ENCODE measurements around the gene ICAM4.
A peak's percentile ranks its signal among the peaks of the same experiment; 100 is the strongest.

Gene ICAM4

DNA sequence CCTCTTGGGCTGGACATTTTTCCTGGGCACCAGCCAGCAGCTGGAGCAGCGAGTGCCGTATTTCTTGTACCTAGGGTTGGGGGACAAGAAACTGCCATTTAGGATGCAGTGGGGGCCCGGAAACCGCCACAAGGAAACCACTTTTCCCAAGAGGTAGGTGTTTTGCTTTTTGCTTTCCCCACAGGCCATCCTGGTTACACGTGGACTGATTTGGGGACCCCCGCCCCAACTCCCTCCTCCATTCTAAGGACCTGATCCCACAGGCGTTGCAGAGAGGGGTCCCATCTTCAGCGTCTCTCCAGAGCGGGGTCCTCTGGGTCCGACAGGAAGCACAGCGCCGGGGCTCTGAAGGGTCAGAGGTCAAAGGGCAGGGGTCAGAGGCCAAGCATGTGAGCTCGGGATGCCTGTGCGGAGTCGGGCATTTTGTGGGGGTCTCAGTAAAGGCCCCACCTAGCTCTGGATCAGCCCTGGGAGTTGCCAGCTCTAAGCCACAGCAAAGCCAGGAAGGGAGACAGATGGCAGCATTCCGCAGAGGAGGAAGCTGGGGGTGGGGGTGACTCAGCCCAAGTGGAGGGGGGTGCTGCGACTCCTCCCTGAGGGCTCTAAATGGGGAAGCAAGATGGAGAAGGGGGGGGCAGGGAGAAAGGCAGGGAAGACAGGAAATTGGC is 18.5 kb downstream of the ICAM4 start:
- TF ChIP-seq, protein P1, sequence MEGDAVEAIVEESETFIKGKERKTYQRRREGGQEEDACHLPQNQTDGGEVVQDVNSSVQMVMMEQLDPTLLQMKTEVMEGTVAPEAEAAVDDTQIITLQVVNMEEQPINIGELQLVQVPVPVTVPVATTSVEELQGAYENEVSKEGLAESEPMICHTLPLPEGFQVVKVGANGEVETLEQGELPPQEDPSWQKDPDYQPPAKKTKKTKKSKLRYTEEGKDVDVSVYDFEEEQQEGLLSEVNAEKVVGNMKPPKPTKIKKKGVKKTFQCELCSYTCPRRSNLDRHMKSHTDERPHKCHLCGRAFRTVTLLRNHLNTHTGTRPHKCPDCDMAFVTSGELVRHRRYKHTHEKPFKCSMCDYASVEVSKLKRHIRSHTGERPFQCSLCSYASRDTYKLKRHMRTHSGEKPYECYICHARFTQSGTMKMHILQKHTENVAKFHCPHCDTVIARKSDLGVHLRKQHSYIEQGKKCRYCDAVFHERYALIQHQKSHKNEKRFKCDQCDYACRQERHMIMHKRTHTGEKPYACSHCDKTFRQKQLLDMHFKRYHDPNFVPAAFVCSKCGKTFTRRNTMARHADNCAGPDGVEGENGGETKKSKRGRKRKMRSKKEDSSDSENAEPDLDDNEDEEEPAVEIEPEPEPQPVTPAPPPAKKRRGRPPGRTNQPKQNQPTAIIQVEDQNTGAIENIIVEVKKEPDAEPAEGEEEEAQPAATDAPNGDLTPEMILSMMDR (IDR thresholded peaks at IDR 0.05; ENCODE audit: low read depth, low read length), result no peak
- in situ Hi-C loops (cut with HindIII; ENCODE audit: low sequenced_read_pairs), result no loop called here
- no peak for DNase-seq (ENCODE audit: low read depth, low spot score)
- H3K4me3 ChIP-seq (ENCODE audit: low read depth, low read length), result no peak overlapping the region

- in situ Hi-C loops (cut with HindIII; ENCODE audit: low sequenced_read_pairs), result no loop called here
- DNase-seq (ENCODE audit: low read depth, low spot score), result no peak
- H3K4me3 ChIP-seq (ENCODE audit: low read depth, low read length), result no peak overlapping the region
- TF ChIP-seq, protein P1 (IDR thresholded peaks at IDR 0.05; ENCODE audit: low read depth, low read length), result no peak
Observed at GRCh38 chr19:10306327-10306726, 19.6 kb downstream of the ICAM4 start.

DNA sequence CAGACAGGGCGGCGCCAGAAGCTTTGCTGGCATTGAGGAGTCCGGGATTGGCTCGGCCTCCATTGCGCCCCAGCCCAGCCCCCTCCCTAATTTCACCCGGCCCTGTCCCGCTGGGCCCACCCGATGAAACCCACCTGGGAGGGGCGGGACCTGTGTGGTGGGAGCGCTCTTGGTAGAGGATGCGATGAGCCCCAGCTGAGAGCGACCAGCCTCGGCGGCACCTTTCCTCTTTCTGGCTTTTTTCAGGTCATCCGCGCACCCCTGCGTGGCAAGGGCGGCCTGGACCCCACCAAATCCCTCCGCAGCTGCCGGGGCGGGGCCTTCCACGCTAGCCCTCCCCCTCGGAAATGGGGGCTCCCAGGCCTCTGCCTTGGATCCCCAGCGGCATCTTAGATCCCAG is 22.7 kb downstream of the ICAM4 start, which contains the start of gene ZGLP1:
Gene ZGLP1 (minus strand): TSS at position 393 of the 400 bp plus-strand sequence.
- H3K4me3 ChIP-seq (ENCODE audit: low read depth, low read length), result no peak within 1 kb of the TSS
- TF ChIP-seq, protein P1 (IDR thresholded peaks at IDR 0.05; ENCODE audit: low read depth, low read length), result no peak
- in situ Hi-C loops (cut with HindIII; ENCODE audit: low sequenced_read_pairs), result no loop called here
- DNase-seq (ENCODE audit: low read depth, low spot score), result no peak

GRCh38 chr19:10315335-10316214 is 28.8 kb downstream of the ICAM4 start, which contains the start of gene FDX2:
TSS of gene FDX2 (minus strand) at chr19:10316015. CDS start at chr19:10315996, 19 bp downstream.
- in situ Hi-C loops (cut with HindIII; ENCODE audit: low sequenced_read_pairs), result no loop called here
- TF ChIP-seq, protein P1 (IDR thresholded peaks at IDR 0.05; ENCODE audit: low read depth, low read length), result no peak
- peak; percentile 77 for DNase-seq (ENCODE audit: low read depth, low spot score)
- peak within 1 kb of the TSS; percentile 82 for H3K4me3 ChIP-seq (ENCODE audit: low read depth, low read length)

DNA sequence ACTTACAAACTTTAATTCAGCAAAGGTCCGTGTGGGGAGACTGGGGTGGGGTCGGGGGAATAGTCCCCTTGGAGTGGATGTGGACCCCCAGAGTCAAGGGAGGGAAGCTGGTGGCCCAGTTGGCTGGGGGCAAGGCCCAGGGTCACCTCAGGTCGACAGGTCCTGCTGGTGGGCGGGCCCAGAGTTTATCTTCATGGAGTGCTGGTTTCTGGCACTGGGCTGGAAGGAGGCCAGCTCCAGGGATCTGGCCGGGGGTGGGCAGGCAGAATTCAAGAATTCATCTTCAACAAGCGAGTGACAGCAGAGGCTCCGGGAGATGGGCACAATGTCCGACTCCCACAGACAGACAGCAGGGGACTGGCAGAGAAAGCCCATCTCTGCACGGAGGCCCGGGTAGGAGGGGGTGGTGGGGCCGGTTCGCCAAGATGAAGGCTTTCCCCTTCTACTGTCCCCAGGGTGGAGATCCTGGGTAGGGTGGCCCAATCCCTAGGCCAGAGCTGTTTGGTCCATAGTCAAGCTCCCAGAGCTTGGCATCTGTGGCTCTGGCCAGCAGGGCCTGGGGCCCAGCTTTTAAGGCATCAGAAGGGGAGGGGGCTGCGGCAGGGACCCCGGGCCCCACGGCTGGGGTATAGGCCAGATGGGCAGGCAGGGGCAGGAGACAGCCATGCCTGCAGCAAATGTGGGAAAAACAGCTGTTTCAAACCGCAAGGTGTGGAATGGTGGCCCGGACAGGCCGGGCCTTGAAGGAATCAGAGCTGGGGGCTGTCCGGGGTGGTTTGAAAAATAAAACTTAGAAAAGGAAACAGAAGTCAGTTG is 29.7 kb downstream of the ICAM4 start:
- DNase-seq (ENCODE audit: low read depth, low spot score), result no peak
- TF ChIP-seq, protein P1 (IDR thresholded peaks at IDR 0.05; ENCODE audit: low read depth, low read length), result no peak
- peak overlapping the region; percentile 82 for H3K4me3 ChIP-seq (ENCODE audit: low read depth, low read length)
- in situ Hi-C loops (cut with HindIII; ENCODE audit: low sequenced_read_pairs), result no loop called here

Data from astrocyte of the spinal cord (primary cell).